Peyer's patch (tissue), 4 donors: ENCODE data around the gene IQGAP3. TPM values are rescaled to one million over a fixed set of nuclear protein-coding genes. Genes with fewer than 3 reads are reported as not detected.

Source experiments
- DNase-seq, 3 donors: peaks; one replicate each; pipeline ENCODE4 v3.0.0-alpha.2; 2017 to 2019
- H3K27ac ChIP-seq, 4 donors: fragments of 200-600 bp; sonication (generic); one replicate each; pipeline ENCODE4 v1.5.1; 2016 to 2019
- H3K27me3 ChIP-seq, 2 donors: fragments of 200-600 bp; sonication (generic); one replicate each; pipeline ENCODE4 v1.5.1; 2019
- H3K36me3 ChIP-seq, 3 donors: fragments of 200-600 bp; sonication (generic); one replicate each; pipeline ENCODE4 v1.5.1; 2016 to 2019
- H3K4me1 ChIP-seq, 4 donors: fragments of 200-600 bp; sonication (generic); one replicate each; pipeline ENCODE4 v1.5.1; 2016 to 2019
- H3K4me3 ChIP-seq, 4 donors: fragments of 200-600 bp; sonication (generic); 1 replicate in 3 of 4; 2 replicates in 1 of 4; pipeline ENCODE4 v1.5.1; 2016 to 2019; ENCODE audit warnings: mild to moderate bottlenecking in 1 of 4
- H3K9me3 ChIP-seq, 4 donors: fragments of 200-600 bp; sonication (generic); one replicate each; pipeline ENCODE4 v1.5.1; 2016 to 2019; ENCODE audit warnings: mild to moderate bottlenecking in 1 of 4
- CTCF ChIP-seq, 6 experiments: fragments of 450-650 bp in 4 of 6; fragments of 200-600 bp in 2 of 6; sonication (generic) in 1 of 6; IDR thresholded peaks; one replicate each; pipeline ENCODE4 v1.5.1; 2017 to 2019; ENCODE audit warnings: antibody characterized with exemption in 6 of 6, mild to moderate bottlenecking in 3 of 6, moderate library complexity in 1 of 6
- POLR2A ChIP-seq, 2 donors: fragments of 450-650 bp; IDR thresholded peaks; one replicate each; pipeline ENCODE4 v1.5.1; 2017; ENCODE audit warnings: antibody characterized with exemption in 2 of 2, mild to moderate bottlenecking in 2 of 2, moderate library complexity in 2 of 2
- total RNA-seq, 4 donors: library from RNA; depleted of rRNA; stranded (reverse); fragments of >200 nt; gene quantifications; one replicate each; pipeline ENCODE4 v1.1.0, GENCODE V29; 2016

The IQGAP3 gene
- total RNA-seq, 4 donors from 2014 or later = 5.4 to 45.4 (median 8.2) TPM

- H3K4me1 ChIP-seq = peaks cover 0 to 19% (median 2%) of the 10 kb centered on the region in 4 donors
- H3K4me3 ChIP-seq = peak overlapping the region; percentile 49 to 92 (median 72)
Observed at GRCh38 chr1:156601892-156602291, 29.5 kb upstream of the IQGAP3 start.

GRCh38 chr1:156601122-156601830, 28.9 kb upstream of the IQGAP3 start, which contains the start of gene GPATCH4:
TSS of gene GPATCH4 (minus strand) at chr1:156601479.
- Histone ChIP-seq H3K4me3 (peak within 1 kb of the TSS; percentile 49 to 92 (median 72)), H3K27ac (peak within 1 kb of the TSS; percentile 55 to 86 (median 74)), H3K9me3 (no peaks in the 10 kb centered on the region), H3K27me3 (no peaks in the 10 kb centered on the region), H3K4me1 (peaks cover 0 to 19% (median 2%) of the 10 kb centered on the region in 4 donors), H3K36me3 (peaks cover 0 to 21% (median 0%) of the 10 kb centered on the region in 3 donors)
- peak; percentile 77 to 89 (median 79) for DNase-seq
- TF ChIP-seq POLR2A (IDR thresholded peaks at IDR 0.05) = peak in 1 of 2 donors; percentile 22
- no peak for TF ChIP-seq CTCF (IDR thresholded peaks at IDR 0.05)

More at GRCh38 chr1:156601892-156602291, 29.5 kb upstream of the IQGAP3 start:
- Histone ChIP-seq H3K9me3 (no peaks in the 10 kb centered on the region), H3K27ac (peak overlapping the region; percentile 55 to 86 (median 74)), H3K27me3 (no peaks in the 10 kb centered on the region), H3K36me3 (peaks cover 0 to 16% (median 0%) of the 10 kb centered on the region in 3 donors)
- no peak for DNase-seq
- TF ChIP-seq POLR2A (IDR thresholded peaks at IDR 0.05) (no peak), CTCF (IDR thresholded peaks at IDR 0.05) (no peak)

- Histone ChIP-seq H3K9me3 (no peaks in the 10 kb centered on the region), H3K27ac (peak overlapping the region; percentile 55 to 86 (median 74)), H3K36me3 (peaks cover 0 to 25% (median 0%) of the 10 kb centered on the region in 3 donors), H3K4me1 (peaks cover 0 to 19% (median 2%) of the 10 kb centered on the region in 4 donors), H3K4me3 (peak overlapping the region; percentile 49 to 92 (median 72)), H3K27me3 (no peaks in the 10 kb centered on the region)
- no peak for DNase-seq
- no peak for TF ChIP-seq CTCF (IDR thresholded peaks at IDR 0.05)
- TF ChIP-seq POLR2A (IDR thresholded peaks at IDR 0.05) = no peak
Observed at GRCh38 chr1:156600733-156601121, 28.4 kb upstream of the IQGAP3 start.

- TF ChIP-seq CTCF (IDR thresholded peaks at IDR 0.05) (peak in 1 of 6 experiments; percentile 21), POLR2A (IDR thresholded peaks at IDR 0.05) (no peak)
- no peaks in the 10 kb centered on the region for H3K27me3 ChIP-seq
Observed at GRCh38 chr1:156599811-156600210, 27.4 kb upstream of the IQGAP3 start.

GRCh38 chr1:156598731-156599432, 26.5 kb upstream of the IQGAP3 start:
- no peaks in the 10 kb centered on the region for H3K9me3 ChIP-seq
- no peak for DNase-seq
- H3K27ac ChIP-seq = no peak overlapping the region
- H3K27me3 ChIP-seq = no peaks in the 10 kb centered on the region
- TF ChIP-seq POLR2A (IDR thresholded peaks at IDR 0.05) (no peak), CTCF (IDR thresholded peaks at IDR 0.05) (no peak)
- H3K36me3 ChIP-seq = peaks cover 0 to 39% (median 0%) of the 10 kb centered on the region in 3 donors
- no peak overlapping the region for H3K4me3 ChIP-seq
- peaks cover 0 to 19% (median 2%) of the 10 kb centered on the region in 4 donors for H3K4me1 ChIP-seq

More at GRCh38 chr1:156599811-156600210, 27.4 kb upstream of the IQGAP3 start:
- Histone ChIP-seq H3K9me3 (no peaks in the 10 kb centered on the region), H3K4me3 (no peak overlapping the region), H3K4me1 (peaks cover 0 to 19% (median 2%) of the 10 kb centered on the region in 4 donors), H3K27ac (no peak overlapping the region), H3K36me3 (peaks cover 0 to 30% (median 0%) of the 10 kb centered on the region in 3 donors)
- DNase-seq = no peak
